ENCODE results near the gene TPGS1. TPM values are rescaled to one million over a fixed set of nuclear protein-coding genes. Genes with fewer than 3 reads are reported as not detected.

The TPGS1 gene
- total and polyA plus RNA-seq, 5 experiments from 2014 or later: 31.5 to 43.3 (median 33.0) TPM

GRCh38 chr19:513368-514165 lies 6.3 kb downstream of the TPGS1 start:
- H3K4me3 Mint-ChIP-seq: peak overlapping the region in 3 of 10 donors; percentile 2 to 21 (median 10)

GRCh38 chr19:514166-514663 lies 6.9 kb downstream of the TPGS1 start:
- H3K27ac Mint-ChIP-seq: peak overlapping the region; percentile 74 to 96 (median 88)
- POLR2A ChIA-PET: no interaction called here
- ATAC-seq (no peak), DNase-seq (no peak)
- H3K27me3 Mint-ChIP-seq: no peaks in the 10 kb centered on the region
- H3K9me3 Mint-ChIP-seq: no peaks in the 10 kb centered on the region
- peaks cover 19 to 49% (median 37%) of the 10 kb centered on the region in 4 donors for H3K4me1 Mint-ChIP-seq
- H3K36me3 Mint-ChIP-seq: peaks cover 0 to 2% (median 1%) of the 10 kb centered on the region in 3 donors
- H3K4me3 Mint-ChIP-seq: peak overlapping the region in 4 of 10 donors; percentile 2 to 22 (median 16)

More at GRCh38 chr19:513368-514165, 6.3 kb downstream of the TPGS1 start:
- H3K27me3 Mint-ChIP-seq: no peaks in the 10 kb centered on the region
- ATAC-seq (no peak), DNase-seq (no peak)
- H3K4me1 Mint-ChIP-seq: peaks cover 21 to 55% (median 43%) of the 10 kb centered on the region in 4 donors
- H3K36me3 Mint-ChIP-seq: peaks cover 0 to 5% (median 1%) of the 10 kb centered on the region in 3 donors
- POLR2A ChIA-PET: interaction anchor here (1.1 kb wide), 1 partner anchor 9 kb away, joined by 3 read pairs; no protein-coding TSS in a partner anchor
- H3K27ac Mint-ChIP-seq: peak overlapping the region; percentile 74 to 99 (median 90)
- no peaks in the 10 kb centered on the region for H3K9me3 Mint-ChIP-seq

- POLR2A ChIA-PET: interaction anchor here (0.5 to 1.9 kb wide), 9 partner anchors 11 to 558 kb away, joined by 3 to 6 read pairs (median 4); partner anchors contain the start of genes BSG and CDC34
- H3K27me3 Mint-ChIP-seq: no peaks in the 10 kb centered on the region
- peak overlapping the region in 1 of 10 donors; percentile 21 for H3K27ac Mint-ChIP-seq
- DNase-seq (no peak), ATAC-seq (no peak)
- H3K4me1 Mint-ChIP-seq: peaks cover 10 to 28% (median 15%) of the 10 kb centered on the region in 4 donors
- peaks cover 0 to 2% (median 1%) of the 10 kb centered on the region in 3 donors for H3K36me3 Mint-ChIP-seq
- H3K9me3 Mint-ChIP-seq: no peaks in the 10 kb centered on the region
- H3K4me3 Mint-ChIP-seq: no peak overlapping the region
These were observed 10.7 kb downstream of the TPGS1 start for GRCh38 chr19:517721-518597.

- Mint-ChIP-seq H3K27ac (peak overlapping the region in 3 of 10 donors; percentile 27 to 66 (median 52)), H3K36me3 (peaks cover 0 to 2% (median under 1%) of the 10 kb centered on the region in 3 donors), H3K9me3 (no peaks in the 10 kb centered on the region), H3K4me3 (peak overlapping the region in 2 of 10 donors; percentile 27 to 35), H3K4me1 (peaks cover 10 to 23% (median 15%) of the 10 kb centered on the region in 4 donors), H3K27me3 (no peaks in the 10 kb centered on the region)
- POLR2A ChIA-PET: interaction anchor here (0.5 to 1.9 kb wide), 12 partner anchors 9 to 557 kb away, joined by 3 to 6 read pairs (median 4); partner anchors contain the start of genes BSG and CDC34
- ATAC-seq: peak; percentile 98
- peak; percentile 52 to 86 (median 65) for DNase-seq
These were observed 11.4 kb downstream of the TPGS1 start for GRCh38 chr19:518598-519231.

GRCh38 chr19:519449-519865 lies 12.2 kb downstream of the TPGS1 start:
- POLR2A ChIA-PET: interaction anchor here (0.6 to 1.9 kb wide), 7 partner anchors 9 to 82 kb away, joined by 3 to 7 read pairs (median 4); partner anchors contain the start of genes BSG and CDC34
- H3K4me1 Mint-ChIP-seq: peaks cover 4 to 16% (median 11%) of the 10 kb centered on the region in 4 donors

GRCh38 chr19:522726-523125 lies 15.4 kb downstream of the TPGS1 start:
- Mint-ChIP-seq H3K4me3 (peak overlapping the region in 2 of 10 donors; percentile 12 to 49), H3K4me1 (peaks cover 0 to 8% (median 4%) of the 10 kb centered on the region in 4 donors), H3K27me3 (peaks cover 0 to 1% (median 0%) of the 10 kb centered on the region in 5 donors), H3K9me3 (no peaks in the 10 kb centered on the region), H3K36me3 (no peaks in the 10 kb centered on the region), H3K27ac (no peak overlapping the region)
- no peak for ATAC-seq
- DNase-seq: peak in 1 of 10 donors; percentile 61
- POLR2A ChIA-PET: interaction anchor here (1.1 to 3.0 kb wide), 4 partner anchors 9 to 21 kb away, joined by 3 to 11 read pairs (median 7); partner anchors contain the start of genes CDC34 and GZMM

More at GRCh38 chr19:519449-519865, 12.2 kb downstream of the TPGS1 start:
- Mint-ChIP-seq H3K9me3 (no peaks in the 10 kb centered on the region), H3K4me3 (no peak overlapping the region), H3K27me3 (no peaks in the 10 kb centered on the region), H3K36me3 (no peaks in the 10 kb centered on the region), H3K27ac (no peak overlapping the region)
- no peak for DNase-seq
- ATAC-seq: no peak

GRCh38 chr19:524062-524674 lies 16.9 kb downstream of the TPGS1 start:
- H3K4me3 Mint-ChIP-seq: no peak overlapping the region
- ATAC-seq (no peak), DNase-seq (peak in 2 of 10 donors; percentile 24 to 62)
- peaks cover 0 to 3% (median 0%) of the 10 kb centered on the region in 5 donors for H3K27me3 Mint-ChIP-seq
- H3K36me3 Mint-ChIP-seq: no peaks in the 10 kb centered on the region
- POLR2A ChIA-PET: interaction anchor here (0.7 to 1.3 kb wide), 2 partner anchors 9 to 13 kb away, joined by 3 to 5 read pairs; no protein-coding TSS in a partner anchor
- no peaks in the 10 kb centered on the region for H3K9me3 Mint-ChIP-seq
- peak overlapping the region in 3 of 10 donors; percentile 32 to 68 (median 56) for H3K27ac Mint-ChIP-seq
- H3K4me1 Mint-ChIP-seq: peaks cover 0 to 10% (median 4%) of the 10 kb centered on the region in 4 donors

- H3K9me3 Mint-ChIP-seq: no peaks in the 10 kb centered on the region
- no peaks in the 10 kb centered on the region for H3K36me3 Mint-ChIP-seq
- peak overlapping the region in 2 of 10 donors; percentile 67 to 80 for H3K27ac Mint-ChIP-seq
- H3K27me3 Mint-ChIP-seq: peaks cover 0 to 3% (median 0%) of the 10 kb centered on the region in 5 donors
- ATAC-seq: no peak
- no peak for DNase-seq
- H3K4me3 Mint-ChIP-seq: no peak overlapping the region
- POLR2A ChIA-PET: no interaction called here
- H3K4me1 Mint-ChIP-seq: peaks cover 0 to 8% (median 4%) of the 10 kb centered on the region in 4 donors
These were observed 17.7 kb downstream of the TPGS1 start for GRCh38 chr19:525029-525428.

GRCh38 chr19:525857-526419 lies 18.6 kb downstream of the TPGS1 start:
- ATAC-seq (no peak), DNase-seq (no peak)
- Mint-ChIP-seq H3K4me1 (peaks cover 0 to 12% (median 4%) of the 10 kb centered on the region in 4 donors), H3K36me3 (no peaks in the 10 kb centered on the region), H3K27me3 (peaks cover 0 to 3% (median 0%) of the 10 kb centered on the region in 5 donors), H3K4me3 (no peak overlapping the region), H3K9me3 (no peaks in the 10 kb centered on the region), H3K27ac (peak overlapping the region in 1 of 10 donors; percentile 80)
- POLR2A ChIA-PET: no interaction called here

GRCh38 chr19:530134-531008 lies 23.1 kb downstream of the TPGS1 start:
- H3K9me3 Mint-ChIP-seq: no peaks in the 10 kb centered on the region
- H3K27ac Mint-ChIP-seq: peak overlapping the region; percentile 13 to 93 (median 87)
- peak in 1 of 10 donors; percentile 60 for DNase-seq
- H3K27me3 Mint-ChIP-seq: peaks cover 0 to 3% (median 0%) of the 10 kb centered on the region in 5 donors
- H3K36me3 Mint-ChIP-seq: no peaks in the 10 kb centered on the region
- POLR2A ChIA-PET: interaction anchor here (0.5 to 5.0 kb wide), 12 partner anchors 8 to 1018 kb away, joined by 3 to 55 read pairs (median 5); partner anchors contain the start of genes BSG and TPGS1
- H3K4me1 Mint-ChIP-seq: peaks cover 12 to 26% (median 15%) of the 10 kb centered on the region in 4 donors
- H3K4me3 Mint-ChIP-seq: peak overlapping the region; percentile 75 to 91 (median 81)
- no peak for ATAC-seq
